HCT116 (cell line): ENCODE measurements around the gene SP100. TPM values are rescaled to one million over a fixed set of nuclear protein-coding genes. Genes with fewer than 3 reads are reported as not detected.

ENCODE experiments used
- ATAC-seq: fragments of 200-7000 bp; cut with Tn5 transposase; 2 replicates; pipeline ENCODE4 v1.9.1; 2020; ENCODE audit warnings: mild to moderate bottlenecking, moderate library complexity
- BruUV-seq: library from RNA; stranded (reverse); fragments of 400-500 nt; replicated peaks from 2 replicates; lab custom pipeline; 2021; lab: Mats Ljungman, UMichigan
- CTCF ChIA-PET: fragments of 300-600 bp; sonication (Branson Sonifier 250); formaldehyde crosslinking; loops from one replicate; lab custom pipeline; 2021; ENCODE audit warnings: antibody characterized with exemption; lab: Charles Lee
- POLR2A ChIA-PET: fragments of 300-600, 350-600 bp; sonication (Branson Sonifier 250); formaldehyde crosslinking; loops from one replicate; lab custom pipeline; 2021; ENCODE audit warnings: antibody characterized with exemption; lab: Charles Lee
- RAD21 ChIA-PET, 2 experiments: fragments of 300-600 bp; sonication (Branson Sonifier 250); formaldehyde crosslinking; loops; one replicate each; lab custom pipeline; 2023; ENCODE audit warnings: low total read pairs in 2 of 2; ENCODE audit not compliant: uncharacterized antibody in 2 of 2, unreplicated experiment in 2 of 2, low non-redundant PET in 1 of 2; lab: Charles Lee
- DNase-seq: peaks from one replicate; pipeline ENCODE4 v3.0.0-alpha.2; 2010; ENCODE audit warnings: low read depth, low spot score
- H2AFZ ChIP-seq: fragments of 200-600 bp; shearing (Covaris generic), sonication (generic); 2 replicates; pipeline ENCODE4 v1.6.1; 2017; ENCODE audit warnings: low read depth, mixed run types, mixed read lengths, antibody characterized with exemption, low read length; ENCODE audit not compliant: poor library complexity, severe bottlenecking
- H3K27ac ChIP-seq: 2 replicates; pipeline ENCODE4 v1.5.1; 2012; ENCODE audit warnings: low read depth, low read length
- H3K27me3 ChIP-seq: fragments of 200-600 bp; sonication (generic); 2 replicates; pipeline ENCODE4 v1.6.1; 2016; ENCODE audit warnings: mixed run types, low read length, mixed read lengths; ENCODE audit not compliant: insufficient read depth
- H3K36me3 ChIP-seq, 2 experiments: fragments of 200-500 bp in 1 of 2; fragments of 200-600 bp in 1 of 2; sonication (Bioruptor generic) in 1 of 2; sonication (generic) in 1 of 2; 2 replicates each; pipeline versions ENCODE4 v1.5.1 to v1.6.1; 2014 to 2016; ENCODE audit warnings: low read length in 2 of 2, inconsistent platforms in 1 of 2, mixed read lengths in 1 of 2, mixed run types in 1 of 2; ENCODE audit not compliant: insufficient read depth in 2 of 2, control insufficient read depth in 1 of 2
- H3K4me1 ChIP-seq, 2 experiments: fragments of 200-600 bp in 1 of 2; sonication (generic) in 1 of 2; 2 replicates each; pipeline versions ENCODE4 v1.5.1 to v1.6.1; 2012 to 2017; ENCODE audit warnings: low read length in 2 of 2, inconsistent platforms in 1 of 2, mild to moderate bottlenecking in 1 of 2, mixed read lengths in 1 of 2, mixed run types in 1 of 2, moderate library complexity in 1 of 2; ENCODE audit not compliant: insufficient read depth in 2 of 2, control insufficient read depth in 1 of 2
- H3K4me2 ChIP-seq: fragments of 200-600 bp; sonication (generic); 2 replicates; pipeline ENCODE4 v1.6.1; 2017; ENCODE audit warnings: mixed run types, low read length, mixed read lengths
- H3K4me3 ChIP-seq, 2 experiments: fragments of 200-600 bp in 1 of 2; sonication (generic) in 1 of 2; replicated peaks in 1 of 2; 2 replicates each; pipeline ENCODE4 v1.5.1; 2011 to 2016; ENCODE audit warnings: low read length in 2 of 2, control low read depth in 1 of 2, low read depth in 1 of 2, mild to moderate bottlenecking in 1 of 2, mixed read lengths in 1 of 2, mixed run types in 1 of 2
- H3K79me2 ChIP-seq: fragments of 200-600 bp; sonication (generic); 2 replicates; pipeline ENCODE4 v1.6.1; 2017; ENCODE audit warnings: mild to moderate bottlenecking, mixed run types, low read length, moderate library complexity, mixed read lengths; ENCODE audit not compliant: insufficient read depth
- H3K9ac ChIP-seq: fragments of 200-600 bp; sonication (generic); 2 replicates; pipeline ENCODE4 v1.6.1; 2016; ENCODE audit warnings: low read length, mixed read lengths
- H3K9me2 ChIP-seq: fragments of 200-600 bp; sonication (generic), shearing (Covaris generic); 2 replicates; pipeline ENCODE4 v1.6.1; 2017; ENCODE audit warnings: mixed run types, mild to moderate bottlenecking, moderate library complexity; ENCODE audit not compliant: insufficient read depth
- H3K9me3 ChIP-seq, 2 experiments: fragments of 200-500 bp in 1 of 2; fragments of 200-600 bp in 1 of 2; sonication (Bioruptor generic) in 1 of 2; sonication (generic) in 1 of 2; 2 replicates each; pipeline ENCODE4 v1.6.1; 2014 to 2017; ENCODE audit warnings: low read length in 2 of 2, mixed read lengths in 2 of 2, inconsistent platforms in 1 of 2, low read depth in 1 of 2, mild to moderate bottlenecking in 1 of 2, mixed run types in 1 of 2, moderate library complexity in 1 of 2; ENCODE audit not compliant: control insufficient read depth in 1 of 2, insufficient read depth in 1 of 2
- H4K20me1 ChIP-seq: fragments of 200-600 bp; sonication (generic), shearing (Covaris generic); 2 replicates; pipeline ENCODE4 v1.6.1; 2017; ENCODE audit warnings: mixed run types, mild to moderate bottlenecking, moderate library complexity; ENCODE audit not compliant: insufficient read depth
- CEBPB ChIP-seq: IDR thresholded peaks from 2 replicates; pipeline ENCODE4 v1.6.1; 2012; ENCODE audit warnings: low read depth
- EZH2 ChIP-seq: fragments of 200-600 bp; sonication (generic); IDR thresholded peaks from 2 replicates; pipeline ENCODE4 v1.6.1; 2017; ENCODE audit warnings: antibody characterized with exemption, mixed run types
- FOSL1 ChIP-seq: IDR thresholded peaks from 2 replicates; pipeline ENCODE4 v1.6.1; 2012; ENCODE audit warnings: low read depth
- SIN3A ChIP-seq: IDR thresholded peaks from 2 replicates; pipeline ENCODE4 v1.6.1; 2012; ENCODE audit warnings: low read depth
- SP1 ChIP-seq: IDR thresholded peaks from 2 replicates; pipeline ENCODE4 v1.6.1; 2012; ENCODE audit warnings: low read depth
- intact Hi-C: fragments of 100-400 bp; cut with micrococcal nuclease; formaldehyde crosslinking; loops from 2 replicates; pipeline ENCODE4 v1.10.0; 2022
- total RNA-seq: library from RNA; stranded (reverse); gene quantifications from one replicate; pipeline ENCODE4 v1.2.1, GENCODE V29; 2021; ENCODE audit not compliant: unreplicated experiment
- TF ChIP-seq, protein P1 (sequence below): IDR thresholded peaks from 2 replicates; pipeline ENCODE4 v1.6.1; 2012
- TF ChIP-seq, protein P2 (sequence below): IDR thresholded peaks from 2 replicates; pipeline ENCODE4 v1.6.1; 2012

Gene SP100
- total RNA-seq, 1 experiment from 2014 or later: 48.1 TPM

DNA sequence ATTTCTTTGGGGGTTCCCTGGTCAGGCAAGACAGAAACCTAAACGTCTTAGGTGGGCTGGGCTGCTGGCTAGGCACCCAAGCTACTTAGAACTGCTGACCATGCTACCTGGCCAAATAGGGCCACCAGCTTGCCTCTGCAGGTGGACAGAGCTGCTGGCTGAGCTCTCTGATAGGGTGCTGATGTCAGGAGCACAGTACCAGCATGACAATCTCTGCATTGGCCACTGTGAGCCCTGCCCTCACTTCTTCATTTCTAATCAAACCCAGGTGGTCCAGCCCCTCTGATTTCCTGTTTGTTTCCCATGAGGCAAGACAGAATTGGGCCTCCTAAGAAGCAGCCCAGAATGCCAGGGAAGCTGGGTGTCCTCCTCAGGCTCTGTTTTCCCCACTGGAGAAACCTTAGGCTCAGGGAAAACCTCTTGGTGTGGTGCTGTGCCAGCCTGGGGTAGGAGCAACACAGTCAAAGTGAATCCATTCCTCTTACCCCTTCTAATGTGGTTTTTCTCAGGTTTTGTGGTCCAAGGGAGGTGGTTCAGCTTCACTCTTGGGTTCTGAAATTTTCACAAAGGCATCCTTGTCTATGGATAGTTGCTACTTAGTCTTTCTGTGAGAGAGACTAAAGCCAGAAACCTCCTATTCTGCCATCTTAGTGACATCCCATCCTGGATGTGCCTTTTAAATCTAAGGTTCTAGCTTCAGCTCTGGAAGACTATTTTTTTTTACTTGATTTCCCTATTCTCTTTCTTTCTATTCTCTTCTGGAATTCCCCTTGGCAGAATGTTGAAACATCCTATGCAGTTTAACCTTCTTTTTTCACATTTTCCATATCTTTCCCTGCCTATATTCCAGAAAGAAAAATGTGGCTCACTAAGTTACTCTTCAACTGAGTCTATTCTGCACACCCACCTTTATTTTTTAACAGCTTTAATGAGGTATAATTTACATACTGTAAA lies 15.2 kb downstream of the SP100 start:
- H3K27me3 ChIP-seq: no peaks in the 10 kb centered on the region
- ChIA-PET RAD21 (interaction anchor here in 1 of 2 experiments (0.5 kb wide), 1 partner anchor 277 kb away, joined by 3 read pairs; no protein-coding TSS in a partner anchor), CTCF (no interaction called here), POLR2A (no interaction called here)
- H4K20me1 ChIP-seq: no peaks in the 10 kb centered on the region
- no peak overlapping the region for H3K9ac ChIP-seq
- no peak overlapping the region for H2AFZ ChIP-seq
- BruUV-seq: no TSS peak
- H3K79me2 ChIP-seq: peaks cover 28% of the 10 kb centered on the region
- intact Hi-C loops: no loop called here
- H3K9me2 ChIP-seq: no peaks in the 10 kb centered on the region
- ATAC-seq (no peak), DNase-seq (no peak)
- no peaks in the 10 kb centered on the region for H3K4me1 ChIP-seq
- H3K36me3 ChIP-seq: no peaks in the 10 kb centered on the region
- no peak overlapping the region for H3K4me2 ChIP-seq
- no peaks in the 10 kb centered on the region for H3K9me3 ChIP-seq
- TF ChIP-seq, protein P1, sequence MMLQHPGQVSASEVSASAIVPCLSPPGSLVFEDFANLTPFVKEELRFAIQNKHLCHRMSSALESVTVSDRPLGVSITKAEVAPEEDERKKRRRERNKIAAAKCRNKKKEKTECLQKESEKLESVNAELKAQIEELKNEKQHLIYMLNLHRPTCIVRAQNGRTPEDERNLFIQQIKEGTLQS: no peak
- TF ChIP-seq SP1: no peak
- no peak for TF ChIP-seq FOSL1
- no peak for TF ChIP-seq SIN3A
- TF ChIP-seq CEBPB: no peak
- TF ChIP-seq, protein P2, sequence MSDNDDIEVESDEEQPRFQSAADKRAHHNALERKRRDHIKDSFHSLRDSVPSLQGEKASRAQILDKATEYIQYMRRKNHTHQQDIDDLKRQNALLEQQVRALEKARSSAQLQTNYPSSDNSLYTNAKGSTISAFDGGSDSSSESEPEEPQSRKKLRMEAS: no peak
- no peak for TF ChIP-seq EZH2
- no peak overlapping the region for H3K27ac ChIP-seq
- no peak overlapping the region for H3K4me3 ChIP-seq

DNA sequence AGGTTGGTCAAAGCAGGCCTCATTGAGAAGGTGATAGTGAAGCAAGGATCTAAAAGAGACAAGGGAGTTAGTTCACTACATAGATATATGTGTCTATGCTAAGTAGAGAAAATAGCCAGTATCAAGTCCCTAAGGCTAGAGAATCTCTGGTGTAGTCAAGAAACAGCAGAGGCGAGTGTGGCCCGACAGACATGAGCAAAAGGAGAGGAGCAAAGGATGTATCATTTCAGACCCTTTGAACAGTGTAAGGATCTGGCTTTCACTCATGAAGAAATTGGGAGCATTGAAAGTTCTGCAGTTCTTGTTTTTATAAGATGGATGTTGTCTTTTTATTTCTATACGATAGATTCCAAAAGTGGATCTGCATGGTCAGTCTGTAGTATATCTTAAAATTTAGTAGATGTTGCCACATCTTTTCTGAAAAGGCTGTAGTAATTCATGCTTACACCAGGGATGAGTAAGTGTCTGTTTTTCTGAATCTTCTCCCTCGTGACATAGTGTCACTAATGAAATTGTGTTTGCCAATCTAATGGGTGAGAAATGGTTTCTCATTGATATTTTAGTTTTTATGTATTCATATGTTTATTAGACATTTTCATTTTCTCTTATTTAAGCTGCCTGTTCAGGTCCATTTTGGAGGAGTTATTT lies 18.8 kb downstream of the SP100 start:
- Histone ChIP-seq H3K4me2 (no peak overlapping the region), H3K4me3 (no peak overlapping the region), H3K9ac (no peak overlapping the region), H3K4me1 (no peaks in the 10 kb centered on the region), H3K9me2 (no peaks in the 10 kb centered on the region), H3K27ac (no peak overlapping the region), H3K9me3 (no peaks in the 10 kb centered on the region), H3K36me3 (no peaks in the 10 kb centered on the region), H3K79me2 (peaks cover 28% of the 10 kb centered on the region), H3K27me3 (no peaks in the 10 kb centered on the region), H4K20me1 (no peaks in the 10 kb centered on the region), H2AFZ (no peak overlapping the region)
- POLR2A ChIA-PET: no interaction called here
- DNase-seq (no peak), ATAC-seq (no peak)
- RAD21 ChIA-PET: no interaction called here
- CTCF ChIA-PET: no interaction called here
- BruUV-seq: no TSS peak
- TF ChIP-seq SIN3A: no peak
- intact Hi-C loops: no loop called here
